ENCODE measurements around the gene CCDC78.

CCDC78 gene

GRCh38 chr16:726438-727290, at the start of gene CCDC78, which contains the start of gene HAGHL:
CCDC78 (minus strand) TSS chr16:726443; CDS start chr16:726367, 76 bp downstream.
HAGHL (plus strand) TSS chr16:727106; CDS start chr16:727510, 404 bp downstream.
- no peak for DNase-seq

GRCh38 chr16:775236-775796, 49.1 kb upstream of the CCDC78 start:
- no peak for DNase-seq

- no peak for DNase-seq
Measured at GRCh38 chr16:774086-775001, 48.1 kb upstream of the CCDC78 start.

- no peak for DNase-seq
Measured at GRCh38 chr16:772959-773358, 46.7 kb upstream of the CCDC78 start.

GRCh38 chr16:770411-770810, 44.2 kb upstream of the CCDC78 start:
- DNase-seq: no peak

GRCh38 chr16:769934-770333, 43.7 kb upstream of the CCDC78 start:
- no peak for DNase-seq

- DNase-seq: no peak
Measured at GRCh38 chr16:769184-769784, 43.0 kb upstream of the CCDC78 start.

GRCh38 chr16:768428-768827, 42.2 kb upstream of the CCDC78 start:
- DNase-seq: no peak

- no peak for DNase-seq
Measured at GRCh38 chr16:767743-768235, 41.5 kb upstream of the CCDC78 start.

- DNase-seq: no peak
Measured at GRCh38 chr16:766820-767640, 40.8 kb upstream of the CCDC78 start.

GRCh38 chr16:766008-766819, 40.0 kb upstream of the CCDC78 start:
- DNase-seq: no peak

- DNase-seq: no peak
Measured at GRCh38 chr16:765488-765865, 39.2 kb upstream of the CCDC78 start.

- no peak for DNase-seq
Measured at GRCh38 chr16:764848-765487, 38.7 kb upstream of the CCDC78 start.

- DNase-seq: no peak
Measured at GRCh38 chr16:764184-764750, 38.0 kb upstream of the CCDC78 start.

GRCh38 chr16:763369-764183, 37.3 kb upstream of the CCDC78 start:
- DNase-seq: no peak

GRCh38 chr16:762595-763268, 36.5 kb upstream of the CCDC78 start:
- no peak for DNase-seq

GRCh38 chr16:761625-762513, 35.6 kb upstream of the CCDC78 start:
- DNase-seq: no peak

Data from KG1 (cell line).